Neuronal stem cell (in vitro differentiated cells): Measurements from ENCODE around the gene PLCL2.
"Not testable (repeated sequence)": the region's sequence is repeated elsewhere in the genome, so short reads cannot be mapped to it uniquely, and the experiment has no call there.

Experiments used
- DNase-seq: peaks from one replicate; pipeline ENCODE4 v3.0.0-alpha.2; 2013; ENCODE audit warnings: low spot score
- H2AFZ ChIP-seq: one replicate; pipeline ENCODE4 v1.6.1; 2013; ENCODE audit warnings: mild to moderate bottlenecking, low read length, inconsistent platforms
- H2AK5ac ChIP-seq: 2 replicates; pipeline ENCODE4 v1.6.1; 2013; ENCODE audit warnings: low read depth, mild to moderate bottlenecking, inconsistent platforms, low read length, moderate library complexity, mixed read lengths
- H2BK120ac ChIP-seq: 2 replicates; pipeline ENCODE4 v1.6.1; 2013; ENCODE audit warnings: low read depth, mild to moderate bottlenecking, inconsistent platforms, low read length, moderate library complexity, mixed read lengths
- H2BK12ac ChIP-seq: one replicate; pipeline ENCODE4 v1.6.1; 2013; ENCODE audit warnings: low read length, inconsistent platforms
- H2BK15ac ChIP-seq: 2 replicates; pipeline ENCODE4 v1.6.1; 2013; ENCODE audit warnings: mild to moderate bottlenecking, low read length, inconsistent platforms, mixed read lengths
- H2BK5ac ChIP-seq: one replicate; pipeline ENCODE4 v1.6.1; 2013; ENCODE audit warnings: inconsistent platforms, mild to moderate bottlenecking, low read length, moderate library complexity
- H3K14ac ChIP-seq: one replicate; pipeline ENCODE4 v1.6.1; 2013; ENCODE audit warnings: low read length, inconsistent platforms
- H3K18ac ChIP-seq: 2 replicates; pipeline ENCODE4 v1.6.1; 2013; ENCODE audit warnings: low read length, inconsistent platforms
- H3K23ac ChIP-seq: 2 replicates; pipeline ENCODE4 v1.6.1; 2013; ENCODE audit warnings: low read depth, mild to moderate bottlenecking, mixed read lengths, low read length, inconsistent platforms; ENCODE audit not compliant: poor library complexity
- H3K27ac ChIP-seq: replicated peaks from 3 replicates; pipeline ENCODE4 v1.5.1; 2013; ENCODE audit warnings: low read length, inconsistent platforms
- H3K27me3 ChIP-seq, 3 experiments: 2 replicates each; pipeline ENCODE4 v1.6.1; 2013; ENCODE audit warnings: low read length in 3 of 3, mild to moderate bottlenecking in 2 of 3, inconsistent platforms in 1 of 3, low read depth in 1 of 3, mixed read lengths in 1 of 3, moderate library complexity in 1 of 3; ENCODE audit not compliant: control insufficient read depth in 3 of 3, insufficient read depth in 3 of 3
- H3K36me3 ChIP-seq, 2 donors: replicated peaks in 1 of 2; 2 replicates each; pipeline ENCODE4 v1.6.1; 2013; ENCODE audit warnings: low read length in 2 of 2; ENCODE audit not compliant: control insufficient read depth in 2 of 2, insufficient read depth in 2 of 2
- H3K4ac ChIP-seq: 2 replicates; pipeline ENCODE4 v1.6.1; 2013; ENCODE audit warnings: inconsistent platforms, mild to moderate bottlenecking, low read length, moderate library complexity
- H3K4me1 ChIP-seq, 2 donors: 1 replicate in 1 of 2; 2 replicates in 1 of 2; pipeline ENCODE4 v1.6.1; 2013; ENCODE audit warnings: low read length in 2 of 2, low read depth in 1 of 2; ENCODE audit not compliant: control insufficient read depth in 2 of 2, insufficient read depth in 1 of 2
- H3K4me2 ChIP-seq: one replicate; pipeline ENCODE4 v1.6.1; 2013; ENCODE audit warnings: mild to moderate bottlenecking, low read length, inconsistent platforms; ENCODE audit not compliant: insufficient read depth, poor library complexity, severe bottlenecking
- H3K4me3 ChIP-seq, 2 donors: 2 replicates each; pipeline ENCODE4 v1.5.1; 2013; ENCODE audit warnings: low read length in 2 of 2, mild to moderate bottlenecking in 2 of 2, inconsistent platforms in 1 of 2, moderate library complexity in 1 of 2
- H3K79me1 ChIP-seq: one replicate; pipeline ENCODE4 v1.6.1; 2013; ENCODE audit warnings: low read depth, mild to moderate bottlenecking, inconsistent platforms, low read length, moderate library complexity
- H3K9ac ChIP-seq: one replicate; pipeline ENCODE4 v1.6.1; 2013; ENCODE audit warnings: mild to moderate bottlenecking, low read depth, low read length, inconsistent platforms; ENCODE audit not compliant: poor library complexity
- H3K9me3 ChIP-seq, 2 donors: replicated peaks in 1 of 2; 2 replicates each; pipeline versions ENCODE3 to v1.6.1; 2013; ENCODE audit warnings: low read length in 2 of 2, mild to moderate bottlenecking in 2 of 2, inconsistent platforms in 1 of 2, low read depth in 1 of 2, mixed read lengths in 1 of 2, moderate library complexity in 1 of 2; ENCODE audit not compliant: control insufficient read depth in 2 of 2, insufficient read depth in 1 of 2
- H4K8ac ChIP-seq: one replicate; pipeline ENCODE4 v1.6.1; 2013; ENCODE audit warnings: low read depth, mild to moderate bottlenecking, inconsistent platforms, low read length, moderate library complexity
- H4K91ac ChIP-seq: one replicate; pipeline ENCODE4 v1.6.1; 2013; ENCODE audit warnings: low read length, low read depth, mild to moderate bottlenecking, inconsistent platforms; ENCODE audit not compliant: poor library complexity
- WGBS, 2 donors: extraction: QIAGEN DNeasy Blood & Tissue Kit; methylation state at CpG; one replicate each; pipeline ENCODE4 v1.1.7; 2013; ENCODE audit warnings: missing lambda C conversion rate in 2 of 2, mixed read lengths in 1 of 2; ENCODE audit not compliant: insufficient read length in 2 of 2, insufficient replicate concordance in 1 of 2; ENCODE audit errors: extremely low coverage in 2 of 2; 5-methylcytosine and 5-hydroxymethylcytosine counted together

Gene PLCL2

DNA sequence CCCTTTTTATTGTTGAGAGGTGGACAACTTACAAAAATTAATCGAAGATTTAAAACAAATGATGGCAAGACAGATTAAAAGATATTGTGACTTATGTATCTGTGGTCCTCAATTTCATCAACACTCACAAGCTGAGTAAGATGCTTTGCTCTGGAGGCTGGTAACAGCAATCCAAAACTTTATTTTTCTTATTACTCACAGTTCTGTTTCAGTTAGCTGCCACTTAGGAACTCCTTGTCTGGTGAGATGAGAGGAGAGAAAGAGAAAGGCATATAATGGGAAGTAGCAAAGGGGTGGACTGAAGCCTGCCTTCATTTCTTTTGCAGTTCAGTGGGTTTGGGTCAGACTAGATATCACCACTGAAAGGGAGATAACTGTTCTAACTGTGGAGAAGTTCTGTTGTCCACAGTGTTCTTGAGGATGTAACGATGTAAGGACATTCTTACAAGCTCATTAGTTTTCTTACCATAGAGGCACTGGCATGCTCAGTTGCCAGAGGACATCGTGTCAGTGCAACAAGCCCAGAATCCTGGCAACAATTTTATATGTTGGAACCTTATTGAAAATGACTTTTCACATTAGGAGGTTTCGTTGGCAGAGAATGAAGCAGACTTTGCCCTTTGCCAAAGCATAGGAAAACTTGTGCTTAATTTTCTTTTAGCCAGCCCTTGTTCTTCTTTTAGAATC lies 93.6 kb downstream of the PLCL2 start:
- Histone ChIP-seq H2AFZ (no peak overlapping the region), H3K23ac (no peak overlapping the region), H2BK120ac (no peak overlapping the region), H3K18ac (no peak overlapping the region), H3K9ac (no peak overlapping the region), H3K4ac (no peak overlapping the region), H4K91ac (no peak overlapping the region), H3K4me2 (no peak overlapping the region), H3K14ac (no peak overlapping the region), H3K27ac (no peak overlapping the region), H2BK12ac (no peak overlapping the region), H4K8ac (no peak overlapping the region), H2BK15ac (no peak overlapping the region), H2BK5ac (no peak overlapping the region), H3K27me3 (no peaks in the 10 kb centered on the region), H3K36me3 (no peaks in the 10 kb centered on the region), H3K9me3 (peaks cover 0 to 2% of the 10 kb centered on the region in 2 donors), H3K4me3 (no peak overlapping the region), H3K79me1 (no peaks in the 10 kb centered on the region), H3K4me1 (no peaks in the 10 kb centered on the region), H2AK5ac (no peak overlapping the region)
- WGBS, 2 donors: no CpG with 5 or more reads among the region's 4 CpGs
- no peak for DNase-seq

DNA sequence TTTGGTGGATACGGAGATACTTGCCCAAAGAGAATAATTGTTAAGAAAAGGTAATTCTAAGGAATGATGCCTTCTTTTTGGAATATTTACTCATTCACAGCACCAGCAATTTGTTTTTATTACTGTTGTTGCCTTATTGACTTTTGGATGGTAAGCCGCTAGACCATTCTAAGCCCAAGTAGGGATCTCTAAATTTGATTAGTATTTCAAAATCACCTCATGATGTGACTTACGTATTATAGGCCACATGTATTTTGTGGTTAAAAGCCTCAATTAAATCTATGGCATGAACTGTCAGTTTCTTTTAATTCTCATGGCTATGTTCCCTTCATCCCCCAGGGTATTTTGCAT lies 94.1 kb downstream of the PLCL2 start:
- no peak overlapping the region for H3K14ac ChIP-seq
- no peak overlapping the region for H2BK120ac ChIP-seq
- WGBS, 2 donors: no CpG with 5 or more reads among the region's 3 CpGs
- H2BK12ac ChIP-seq: no peak overlapping the region
- no peaks in the 10 kb centered on the region for H3K4me1 ChIP-seq
- H3K9ac ChIP-seq: no peak overlapping the region
- H3K4me3 ChIP-seq: no peak overlapping the region
- no peak overlapping the region for H4K8ac ChIP-seq
- H3K23ac ChIP-seq: no peak overlapping the region
- H3K79me1 ChIP-seq: no peaks in the 10 kb centered on the region
- no peak overlapping the region for H2BK15ac ChIP-seq
- H2BK5ac ChIP-seq: no peak overlapping the region
- no peak overlapping the region for H3K4me2 ChIP-seq
- DNase-seq: no peak
- H3K27ac ChIP-seq: no peak overlapping the region
- no peaks in the 10 kb centered on the region for H3K27me3 ChIP-seq
- no peak overlapping the region for H2AFZ ChIP-seq
- no peaks in the 10 kb centered on the region for H3K36me3 ChIP-seq
- H2AK5ac ChIP-seq: no peak overlapping the region
- no peak overlapping the region for H3K4ac ChIP-seq
- peaks cover 0 to 2% of the 10 kb centered on the region in 2 donors for H3K9me3 ChIP-seq
- H4K91ac ChIP-seq: no peak overlapping the region
- no peak overlapping the region for H3K18ac ChIP-seq

DNA sequence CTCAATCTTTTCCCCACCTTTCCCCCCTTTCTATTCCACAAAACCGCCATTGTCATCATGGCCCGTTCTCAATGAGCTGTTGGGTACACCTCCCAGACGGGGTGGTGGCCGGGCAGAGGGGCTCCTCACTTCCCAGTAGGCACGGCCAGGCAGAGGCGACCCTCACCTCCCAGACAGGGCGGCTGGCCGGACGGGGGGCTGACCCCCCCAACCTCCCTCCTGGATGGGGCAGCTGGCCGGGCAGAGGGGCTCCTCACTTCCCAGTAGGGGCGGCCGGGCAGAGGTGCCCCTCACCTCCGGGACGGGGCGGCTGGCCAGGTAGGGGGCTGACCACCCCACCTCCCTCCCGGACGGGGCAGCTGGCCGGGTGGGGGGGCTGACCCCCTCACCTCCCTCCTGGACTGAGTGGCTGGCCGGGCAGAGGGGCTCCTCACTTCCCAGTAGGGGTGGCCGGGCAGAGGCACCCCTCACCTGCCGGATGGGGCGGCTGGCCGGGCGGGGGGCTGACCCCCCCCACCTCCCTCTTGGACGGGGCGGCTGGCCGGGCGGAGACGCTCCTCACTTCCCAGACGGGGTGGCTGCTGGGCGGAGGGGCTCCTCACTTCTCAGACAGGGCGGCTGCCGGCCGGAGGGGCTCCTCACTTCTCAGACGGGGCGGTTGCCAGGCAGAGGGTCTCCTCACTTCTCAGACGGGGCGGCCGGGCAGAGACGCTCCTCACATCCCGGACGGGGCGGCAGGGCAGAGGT lies 95.2 kb downstream of the PLCL2 start:
- not testable (repeated sequence) for H3K9me3 ChIP-seq, H3K18ac ChIP-seq, H4K8ac ChIP-seq, H2AFZ ChIP-seq, H3K4me3 ChIP-seq, H3K27me3 ChIP-seq, H4K91ac ChIP-seq, H2BK120ac ChIP-seq, H2BK5ac ChIP-seq, H3K14ac ChIP-seq, H2BK12ac ChIP-seq, H3K27ac ChIP-seq, H3K36me3 ChIP-seq, DNase-seq, H3K79me1 ChIP-seq, H2BK15ac ChIP-seq, H3K4me2 ChIP-seq, H2AK5ac ChIP-seq, H3K9ac ChIP-seq, H3K4ac ChIP-seq, H3K4me1 ChIP-seq, H3K23ac ChIP-seq
- no CpG with 5 or more reads among the region's 43 CpGs for WGBS, 2 donors

DNA sequence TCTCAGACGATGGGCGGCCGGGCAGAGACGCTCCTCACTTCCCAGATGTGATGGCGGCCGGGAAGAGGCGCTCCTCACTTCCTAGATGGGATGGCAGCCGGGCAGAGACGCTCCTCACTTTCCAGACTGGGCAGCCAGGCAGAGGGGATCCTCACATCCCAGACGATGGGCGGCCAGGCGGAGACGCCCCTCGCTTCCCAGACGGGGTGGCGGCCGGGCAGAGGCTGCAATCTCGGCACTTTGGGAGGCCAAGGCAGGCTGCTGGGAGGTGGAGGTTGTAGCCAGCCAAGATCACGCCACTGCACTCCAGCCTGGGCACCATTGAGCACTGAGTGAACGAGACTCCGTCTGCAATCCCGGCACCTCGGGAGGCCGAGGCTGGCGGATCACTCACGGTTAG lies 95.8 kb downstream of the PLCL2 start:
- H3K4me1 ChIP-seq, H2BK120ac ChIP-seq, H3K4me2 ChIP-seq, H4K91ac ChIP-seq, H2BK12ac ChIP-seq, H3K9me3 ChIP-seq, H3K79me1 ChIP-seq, H3K27ac ChIP-seq, H3K9ac ChIP-seq, H3K36me3 ChIP-seq, H3K4me3 ChIP-seq, H2BK15ac ChIP-seq, H3K14ac ChIP-seq, H4K8ac ChIP-seq, H2AFZ ChIP-seq, H2AK5ac ChIP-seq, H3K27me3 ChIP-seq, H2BK5ac ChIP-seq, H3K23ac ChIP-seq, DNase-seq, H3K18ac ChIP-seq, H3K4ac ChIP-seq: not testable (repeated sequence)
- WGBS, 2 donors: no CpG with 5 or more reads among the region's 26 CpGs
